Fibroblast of lung (primary cell): ENCODE measurements around the gene ITIH2. TPM values are rescaled to one million over a fixed set of nuclear protein-coding genes. Genes with fewer than 3 reads are reported as not detected.

ENCODE experiments used
- DNase-seq, 2 donors: peaks; one replicate each; pipeline versions ENCODE4 v3.0.0 to v3.0.0-alpha.2; 2010; ENCODE audit warnings: low read depth in 2 of 2
- H2AFZ ChIP-seq: 2 replicates; pipeline ENCODE4 v1.5.1; 2012; ENCODE audit warnings: low read length, control low read depth, inconsistent platforms
- H3K27ac ChIP-seq: 2 replicates; pipeline ENCODE4 v1.5.1; 2011; ENCODE audit warnings: low read length, control low read depth; ENCODE audit not compliant: insufficient read depth
- H3K27me3 ChIP-seq: 2 replicates; pipeline ENCODE4 v1.5.1; 2011; ENCODE audit warnings: mild to moderate bottlenecking, low read length; ENCODE audit not compliant: control insufficient read depth, insufficient read depth
- H3K36me3 ChIP-seq: 2 replicates; pipeline ENCODE4 v1.5.1; 2011; ENCODE audit warnings: low read length; ENCODE audit not compliant: control insufficient read depth, insufficient read depth
- H3K4me1 ChIP-seq: 2 replicates; pipeline ENCODE4 v1.5.1; 2011; ENCODE audit warnings: low read length; ENCODE audit not compliant: control insufficient read depth, insufficient read depth; ENCODE audit errors: extremely low read depth
- H3K4me2 ChIP-seq: 2 replicates; pipeline ENCODE4 v1.5.1; 2011; ENCODE audit warnings: low read length, control low read depth; ENCODE audit not compliant: insufficient read depth; ENCODE audit errors: extremely low read depth
- H3K4me3 ChIP-seq, 4 experiments: fragments of 200-600 bp in 1 of 4; sonication (generic) in 1 of 4; replicated peaks in 1 of 4; 2 replicates each; pipeline ENCODE4 v1.5.1; 2011 to 2016; ENCODE audit warnings: low read length in 4 of 4, low read depth in 3 of 4, mild to moderate bottlenecking in 3 of 4, control low read depth in 2 of 4, inconsistent platforms in 1 of 4, mixed read lengths in 1 of 4; ENCODE audit not compliant: insufficient read depth in 1 of 4; ENCODE audit errors: control extremely low read depth in 1 of 4
- H3K79me2 ChIP-seq: 2 replicates; pipeline ENCODE4 v1.5.1; 2012; ENCODE audit warnings: mild to moderate bottlenecking, low read length, inconsistent platforms; ENCODE audit not compliant: control insufficient read depth, insufficient read depth
- H3K9ac ChIP-seq: 2 replicates; pipeline ENCODE4 v1.5.1; 2011; ENCODE audit warnings: mild to moderate bottlenecking, low read length, control low read depth; ENCODE audit not compliant: insufficient read depth
- H3K9me3 ChIP-seq: 2 replicates; pipeline ENCODE4 v1.5.1; 2012; ENCODE audit warnings: low read depth, low read length; ENCODE audit not compliant: control insufficient read depth, insufficient read depth
- H4K20me1 ChIP-seq: 2 replicates; pipeline ENCODE4 v1.5.1; 2011; ENCODE audit warnings: low read length; ENCODE audit not compliant: control insufficient read depth, insufficient read depth; ENCODE audit errors: extremely low read depth
- CTCF ChIP-seq, 2 donors: IDR thresholded peaks in 1 of 2; conservative IDR thresholded peaks in 1 of 2; 1 replicate in 1 of 2; 2 replicates in 1 of 2; pipeline ENCODE4 v1.5.1; 2011 to 2012; ENCODE audit warnings: low read length in 2 of 2, control low read depth in 1 of 2, inconsistent platforms in 1 of 2, low read depth in 1 of 2, mild to moderate bottlenecking in 1 of 2
- EZH2 ChIP-seq: IDR thresholded peaks from 2 replicates; pipeline ENCODE4 v1.5.1; 2012; ENCODE audit warnings: low read length, control low read depth, mild to moderate bottlenecking; ENCODE audit errors: missing control alignments
- polyA plus RNA-seq, 2 donors: library from polyadenylated mRNA; depleted of rRNA in 1 of 2; stranded (reverse) in 1 of 2; unstranded in 1 of 2; fragments of >200 nt; gene quantifications; 2 replicates each; pipeline ENCODE4 v1.2.1, GENCODE V29; 2011 to 2012; ENCODE audit warnings: missing spikeins in 1 of 2
- total RNA-seq: library from RNA; depleted of rRNA; stranded (reverse); fragments of >200 nt; gene quantifications from 2 replicates; pipeline ENCODE4 v1.2.1, GENCODE V29; 2014

Gene ITIH2
- total and polyA plus RNA-seq, 2 donors (not counting 1 experiment from before 2014, with no cell fraction given), result not detected

- DNase-seq, result peak in 1 of 2 donors; percentile 37
- Histone ChIP-seq H3K4me3 (no peak overlapping the region), H3K9ac (no peak overlapping the region), H3K4me2 (no peak overlapping the region), H3K27ac (no peak overlapping the region), H3K4me1 (no peaks in the 10 kb centered on the region), H4K20me1 (no peaks in the 10 kb centered on the region), H3K79me2 (no peaks in the 10 kb centered on the region), H3K27me3 (no peaks in the 10 kb centered on the region), H2AFZ (no peak overlapping the region), H3K9me3 (no peaks in the 10 kb centered on the region), H3K36me3 (no peaks in the 10 kb centered on the region)
- TF ChIP-seq EZH2 (no peak), CTCF (conservative IDR thresholded peaks at IDR 0.05 in 1 of 2, IDR thresholded peaks at IDR 0.05 in 1 of 2; ENCODE audit: low read depth in 1 of 2, low read length in 2 of 2) (no peak)
Measured at GRCh38 chr10:7700577-7701125, 2.5 kb upstream of the ITIH2 start.

- no peak for DNase-seq
- Histone ChIP-seq H3K4me3 (no peak overlapping the region), H3K79me2 (no peaks in the 10 kb centered on the region), H3K36me3 (no peaks in the 10 kb centered on the region), H3K4me2 (no peak overlapping the region), H3K9ac (no peak overlapping the region), H3K4me1 (no peaks in the 10 kb centered on the region), H3K9me3 (no peaks in the 10 kb centered on the region), H2AFZ (no peak overlapping the region), H3K27ac (no peak overlapping the region), H3K27me3 (no peaks in the 10 kb centered on the region), H4K20me1 (no peaks in the 10 kb centered on the region)
- TF ChIP-seq EZH2, result no peak
- no peak for TF ChIP-seq CTCF (conservative IDR thresholded peaks at IDR 0.05 in 1 of 2, IDR thresholded peaks at IDR 0.05 in 1 of 2; ENCODE audit: low read depth in 1 of 2, low read length in 2 of 2)
Measured at GRCh38 chr10:7701158-7701742, 1.9 kb upstream of the ITIH2 start.

- no peaks in the 10 kb centered on the region for H3K36me3 ChIP-seq
- no peaks in the 10 kb centered on the region for H3K9me3 ChIP-seq
- H3K4me3 ChIP-seq, result no peak overlapping the region
- no peak overlapping the region for H3K9ac ChIP-seq
- no peak for TF ChIP-seq CTCF (conservative IDR thresholded peaks at IDR 0.05 in 1 of 2, IDR thresholded peaks at IDR 0.05 in 1 of 2; ENCODE audit: low read depth in 1 of 2, low read length in 2 of 2)
- TF ChIP-seq EZH2, result no peak
- no peak overlapping the region for H3K4me2 ChIP-seq
- no peak overlapping the region for H2AFZ ChIP-seq
- H3K79me2 ChIP-seq, result no peaks in the 10 kb centered on the region
- H3K4me1 ChIP-seq, result no peaks in the 10 kb centered on the region
- H3K27me3 ChIP-seq, result no peaks in the 10 kb centered on the region
- no peak overlapping the region for H3K27ac ChIP-seq
- DNase-seq, result no peak
- no peaks in the 10 kb centered on the region for H4K20me1 ChIP-seq
Measured at GRCh38 chr10:7702288-7702812, 766 bp upstream of the ITIH2 start.
